ENCODE results near the gene CRHBP. TPM values are rescaled to one million over a fixed set of nuclear protein-coding genes. Genes with fewer than 3 reads are reported as not detected.

Gene CRHBP
- total RNA-seq, 1 donor, result not detected

DNA sequence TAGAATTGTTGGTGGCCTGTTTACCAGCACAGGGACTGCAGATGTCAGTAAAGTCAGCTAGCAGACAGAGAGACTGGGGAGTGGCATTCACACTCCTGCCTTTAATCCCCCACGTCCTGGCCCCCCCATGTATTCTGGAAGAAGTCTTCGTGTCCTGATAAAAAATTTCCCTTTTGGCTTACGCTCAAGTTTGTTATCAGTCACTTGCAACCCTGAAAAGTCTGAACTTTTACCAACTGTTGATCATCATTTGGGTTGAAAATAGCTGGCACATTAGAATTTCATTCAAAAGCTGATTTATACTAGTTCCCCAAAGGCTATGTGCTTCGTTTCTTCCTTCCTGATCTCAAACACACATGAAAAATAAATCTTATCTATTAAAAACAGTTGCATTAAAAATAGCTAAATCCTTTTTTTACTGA lies 5.8 kb upstream of the CRHBP start:
- Histone ChIP-seq H3K36me3 (ENCODE audit: insufficient read depth, low read length) (no peaks in the 10 kb centered on the region), H3K27ac (ENCODE audit: low read depth, low read length) (no peak overlapping the region), H3K9me3 (ENCODE audit: low read depth, low read length) (no peaks in the 10 kb centered on the region), H3K4me2 (ENCODE audit: insufficient read depth, low read length) (no peak overlapping the region), H4K20me1 (ENCODE audit: insufficient read depth, low read length) (no peaks in the 10 kb centered on the region), H3K79me2 (ENCODE audit: insufficient read depth, low read length) (no peaks in the 10 kb centered on the region), H2AFZ (ENCODE audit: low read length) (no peak overlapping the region), H3K4me3 (ENCODE audit: insufficient read depth, low read length) (no peak overlapping the region), H3K4me1 (ENCODE audit: insufficient read depth, low read length) (peaks cover 17% of the 10 kb centered on the region), H3K27me3 (ENCODE audit: insufficient read depth, low read length) (peaks cover 4% of the 10 kb centered on the region)
- no peak for DNase-seq (ENCODE audit: insufficient read length, low spot score, missing footprints)
- TF ChIP-seq, protein P1, sequence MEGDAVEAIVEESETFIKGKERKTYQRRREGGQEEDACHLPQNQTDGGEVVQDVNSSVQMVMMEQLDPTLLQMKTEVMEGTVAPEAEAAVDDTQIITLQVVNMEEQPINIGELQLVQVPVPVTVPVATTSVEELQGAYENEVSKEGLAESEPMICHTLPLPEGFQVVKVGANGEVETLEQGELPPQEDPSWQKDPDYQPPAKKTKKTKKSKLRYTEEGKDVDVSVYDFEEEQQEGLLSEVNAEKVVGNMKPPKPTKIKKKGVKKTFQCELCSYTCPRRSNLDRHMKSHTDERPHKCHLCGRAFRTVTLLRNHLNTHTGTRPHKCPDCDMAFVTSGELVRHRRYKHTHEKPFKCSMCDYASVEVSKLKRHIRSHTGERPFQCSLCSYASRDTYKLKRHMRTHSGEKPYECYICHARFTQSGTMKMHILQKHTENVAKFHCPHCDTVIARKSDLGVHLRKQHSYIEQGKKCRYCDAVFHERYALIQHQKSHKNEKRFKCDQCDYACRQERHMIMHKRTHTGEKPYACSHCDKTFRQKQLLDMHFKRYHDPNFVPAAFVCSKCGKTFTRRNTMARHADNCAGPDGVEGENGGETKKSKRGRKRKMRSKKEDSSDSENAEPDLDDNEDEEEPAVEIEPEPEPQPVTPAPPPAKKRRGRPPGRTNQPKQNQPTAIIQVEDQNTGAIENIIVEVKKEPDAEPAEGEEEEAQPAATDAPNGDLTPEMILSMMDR (IDR thresholded peaks at IDR 0.05; ENCODE audit: extremely low read depth, low read depth, low read length), result no peak

GRCh38 chr5:76953551-76954382 lies 922 bp downstream of the CRHBP start:
- Histone ChIP-seq H3K4me1 (ENCODE audit: insufficient read depth, low read length) (peaks cover 4% of the 10 kb centered on the region), H4K20me1 (ENCODE audit: insufficient read depth, low read length) (no peaks in the 10 kb centered on the region), H3K27me3 (ENCODE audit: insufficient read depth, low read length) (peaks cover 45% of the 10 kb centered on the region), H3K4me2 (ENCODE audit: insufficient read depth, low read length) (peak overlapping the region; percentile 28), H2AFZ (ENCODE audit: low read length) (peak overlapping the region; percentile 56), H3K9me3 (ENCODE audit: low read depth, low read length) (no peaks in the 10 kb centered on the region), H3K4me3 (ENCODE audit: insufficient read depth, low read length) (peak overlapping the region; percentile 55), H3K79me2 (ENCODE audit: insufficient read depth, low read length) (no peaks in the 10 kb centered on the region), H3K36me3 (ENCODE audit: insufficient read depth, low read length) (no peaks in the 10 kb centered on the region), H3K27ac (ENCODE audit: low read depth, low read length) (no peak overlapping the region)
- TF ChIP-seq, protein P1 (IDR thresholded peaks at IDR 0.05; ENCODE audit: extremely low read depth, low read depth, low read length), result no peak
- DNase-seq (ENCODE audit: insufficient read length, low spot score, missing footprints), result peak; percentile 58

- H2AFZ ChIP-seq (ENCODE audit: low read length), result peak overlapping the region; percentile 56
- H3K79me2 ChIP-seq (ENCODE audit: insufficient read depth, low read length), result no peaks in the 10 kb centered on the region
- peaks cover 10% of the 10 kb centered on the region for H3K4me1 ChIP-seq (ENCODE audit: insufficient read depth, low read length)
- H3K27me3 ChIP-seq (ENCODE audit: insufficient read depth, low read length), result peaks cover 45% of the 10 kb centered on the region
- no peak overlapping the region for H3K27ac ChIP-seq (ENCODE audit: low read depth, low read length)
- peak overlapping the region; percentile 28 for H3K4me2 ChIP-seq (ENCODE audit: insufficient read depth, low read length)
- no peak for DNase-seq (ENCODE audit: insufficient read length, low spot score, missing footprints)
- H3K4me3 ChIP-seq (ENCODE audit: insufficient read depth, low read length), result peak overlapping the region; percentile 55
- no peaks in the 10 kb centered on the region for H3K9me3 ChIP-seq (ENCODE audit: low read depth, low read length)
- H3K36me3 ChIP-seq (ENCODE audit: insufficient read depth, low read length), result no peaks in the 10 kb centered on the region
- TF ChIP-seq, protein P1 (IDR thresholded peaks at IDR 0.05; ENCODE audit: extremely low read depth, low read depth, low read length), result no peak
- H4K20me1 ChIP-seq (ENCODE audit: insufficient read depth, low read length), result no peaks in the 10 kb centered on the region
These were observed 1.5 kb downstream of the CRHBP start for GRCh38 chr5:76954383-76954763.

DNA sequence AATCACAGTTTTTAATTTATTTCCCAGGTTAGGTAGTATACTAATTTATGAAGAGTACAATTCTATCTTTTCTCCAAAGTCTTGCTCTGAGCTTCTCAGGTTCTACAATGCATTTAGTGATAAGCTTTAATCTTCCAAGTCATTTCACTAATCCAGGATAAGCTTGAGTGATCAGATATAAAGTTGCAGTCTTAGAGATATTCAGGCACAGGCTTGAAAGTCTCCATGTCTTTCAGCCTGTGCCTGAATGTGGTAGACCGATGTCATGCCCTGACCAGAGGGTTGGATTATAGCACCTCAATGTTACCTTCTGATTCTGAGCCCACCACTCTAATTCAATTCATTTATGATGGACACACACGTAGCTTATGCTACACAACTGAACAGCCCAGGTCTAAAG lies 3.2 kb downstream of the CRHBP start:
- H3K9me3 ChIP-seq (ENCODE audit: low read depth, low read length), result no peaks in the 10 kb centered on the region
- no peaks in the 10 kb centered on the region for H3K79me2 ChIP-seq (ENCODE audit: insufficient read depth, low read length)
- no peak overlapping the region for H3K27ac ChIP-seq (ENCODE audit: low read depth, low read length)
- H3K27me3 ChIP-seq (ENCODE audit: insufficient read depth, low read length), result peaks cover 47% of the 10 kb centered on the region
- TF ChIP-seq, protein P1 (IDR thresholded peaks at IDR 0.05; ENCODE audit: extremely low read depth, low read depth, low read length), result no peak
- no peak for DNase-seq (ENCODE audit: insufficient read length, low spot score, missing footprints)
- no peak overlapping the region for H2AFZ ChIP-seq (ENCODE audit: low read length)
- H3K4me1 ChIP-seq (ENCODE audit: insufficient read depth, low read length), result peaks cover 12% of the 10 kb centered on the region
- no peak overlapping the region for H3K4me2 ChIP-seq (ENCODE audit: insufficient read depth, low read length)
- H3K4me3 ChIP-seq (ENCODE audit: insufficient read depth, low read length), result no peak overlapping the region
- H4K20me1 ChIP-seq (ENCODE audit: insufficient read depth, low read length), result no peaks in the 10 kb centered on the region
- H3K36me3 ChIP-seq (ENCODE audit: insufficient read depth, low read length), result no peaks in the 10 kb centered on the region
